Measurements from ENCODE around the gene CD4.

The CD4 gene

DNA sequence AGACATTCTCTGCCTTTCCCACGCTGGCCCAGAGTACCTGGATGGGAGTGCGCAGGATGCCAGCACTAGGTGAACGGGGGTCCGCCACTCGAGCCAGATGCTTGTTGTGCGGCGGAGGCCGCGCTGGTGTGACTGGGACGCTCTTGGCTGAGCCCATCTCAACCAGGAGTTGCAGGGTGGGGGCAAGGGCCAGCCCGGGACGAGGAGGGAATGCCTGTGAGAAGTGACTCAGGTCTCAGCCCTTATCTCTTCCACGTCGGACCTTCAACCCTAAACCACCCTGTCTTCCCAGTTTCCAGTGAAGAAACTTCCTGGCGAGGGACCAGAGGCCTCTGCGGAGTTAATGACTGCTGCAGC lies 61.4 kb downstream of the CD4 start (continued):
- TF ChIP-seq ZBTB1 (tag by site-specific recombination; IDR thresholded peaks at IDR 0.05): no peak
- no peak for TF ChIP-seq ZNF664 (tag by site-specific recombination; IDR thresholded peaks at IDR 0.05)
- TF ChIP-seq, protein P1, sequence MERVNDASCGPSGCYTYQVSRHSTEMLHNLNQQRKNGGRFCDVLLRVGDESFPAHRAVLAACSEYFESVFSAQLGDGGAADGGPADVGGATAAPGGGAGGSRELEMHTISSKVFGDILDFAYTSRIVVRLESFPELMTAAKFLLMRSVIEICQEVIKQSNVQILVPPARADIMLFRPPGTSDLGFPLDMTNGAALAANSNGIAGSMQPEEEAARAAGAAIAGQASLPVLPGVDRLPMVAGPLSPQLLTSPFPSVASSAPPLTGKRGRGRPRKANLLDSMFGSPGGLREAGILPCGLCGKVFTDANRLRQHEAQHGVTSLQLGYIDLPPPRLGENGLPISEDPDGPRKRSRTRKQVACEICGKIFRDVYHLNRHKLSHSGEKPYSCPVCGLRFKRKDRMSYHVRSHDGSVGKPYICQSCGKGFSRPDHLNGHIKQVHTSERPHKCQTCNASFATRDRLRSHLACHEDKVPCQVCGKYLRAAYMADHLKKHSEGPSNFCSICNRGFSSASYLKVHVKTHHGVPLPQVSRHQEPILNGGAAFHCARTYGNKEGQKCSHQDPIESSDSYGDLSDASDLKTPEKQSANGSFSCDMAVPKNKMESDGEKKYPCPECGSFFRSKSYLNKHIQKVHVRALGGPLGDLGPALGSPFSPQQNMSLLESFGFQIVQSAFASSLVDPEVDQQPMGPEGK (tag by site-specific recombination; IDR thresholded peaks at IDR 0.05): no peak; the same call in 1 of the 2 replicates
- TF ChIP-seq ZNF24 (tag by site-specific recombination; IDR thresholded peaks at IDR 0.05): no peak; the same call in 1 of the 2 replicates

DNA sequence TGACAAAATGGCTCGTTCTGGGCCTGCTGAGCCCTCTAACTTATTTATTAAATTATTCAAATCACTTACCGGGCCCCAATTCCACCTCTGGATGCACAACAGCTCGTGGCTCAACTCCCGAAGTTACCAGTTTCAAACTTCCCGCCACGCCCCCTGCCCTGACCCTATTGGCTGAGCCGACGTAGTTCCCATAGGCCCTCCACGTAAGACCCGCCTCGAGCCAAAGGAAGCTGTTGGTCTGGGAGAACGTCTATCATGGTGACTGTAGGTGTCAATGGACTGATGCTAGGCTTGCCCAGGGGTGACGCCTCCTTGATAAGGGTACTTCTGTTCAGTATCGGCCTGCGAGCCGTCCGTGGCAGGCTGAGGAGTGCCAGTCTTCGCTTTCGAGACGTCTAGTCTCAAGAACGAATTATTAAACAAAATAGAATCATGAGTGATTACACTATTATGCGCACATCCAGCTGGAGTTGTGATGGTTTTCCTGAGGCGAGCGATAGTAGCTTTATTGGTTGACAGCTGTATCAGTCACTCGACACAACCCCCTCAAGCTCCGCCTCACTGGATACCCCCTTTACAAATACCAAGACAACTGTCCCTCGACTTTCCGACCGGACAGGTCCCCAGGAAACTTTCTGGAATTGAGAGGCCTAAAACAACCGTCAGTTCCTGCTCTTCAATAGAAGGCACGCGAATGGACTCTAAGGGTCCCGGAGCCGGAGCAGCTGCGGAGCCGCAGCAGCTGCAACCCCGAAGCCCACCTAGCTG lies 62.0 kb downstream of the CD4 start, which contains the start of gene CDCA3:
CDCA3 (minus strand) TSS at position 134 of the 768 bp plus-strand sequence. CDS start 334 bp downstream, outside the sequence.
- ChIA-PET CTCF (interaction anchor here (0.5 to 8.4 kb wide), 16 partner anchors 9 to 286 kb away, joined by 3 to 71 read pairs (median 4); partner anchors contain the start of genes GNB3, MLF2, P3H3 and SPSB2), POLR2A (interaction anchor here (0.6 to 7.1 kb wide), 42 partner anchors 8 to 1330 kb away, joined by 3 to 183 read pairs (median 5); partner anchors contain the start of genes C12orf57, COPS7A, GAPDH and GNB3)
- Histone ChIP-seq H3K27ac (ENCODE audit: extremely low read depth, low read depth, low read length) (peak within 1 kb of the TSS; percentile 58), H3K4me3 (ENCODE audit: low read depth, low read length) (peak within 1 kb of the TSS; percentile 76), H3K36me3 (ENCODE audit: control insufficient read depth in 2 of 2, insufficient read depth in 1 of 2, low read length in 2 of 2) (peaks cover 21 to 66% of the 10 kb centered on the region in 2 experiments), H3K4me1 (ENCODE audit: control insufficient read depth, insufficient read depth, low read length) (peaks cover 11% of the 10 kb centered on the region), H3K9me3 (ENCODE audit: control insufficient read depth, insufficient read depth, low read depth, low read length) (no peaks in the 10 kb centered on the region)
- TF ChIP-seq KLF9 (tag by site-specific recombination; IDR thresholded peaks at IDR 0.05; ENCODE audit: low read depth): peak; percentile 93
- TF ChIP-seq, protein P2, sequence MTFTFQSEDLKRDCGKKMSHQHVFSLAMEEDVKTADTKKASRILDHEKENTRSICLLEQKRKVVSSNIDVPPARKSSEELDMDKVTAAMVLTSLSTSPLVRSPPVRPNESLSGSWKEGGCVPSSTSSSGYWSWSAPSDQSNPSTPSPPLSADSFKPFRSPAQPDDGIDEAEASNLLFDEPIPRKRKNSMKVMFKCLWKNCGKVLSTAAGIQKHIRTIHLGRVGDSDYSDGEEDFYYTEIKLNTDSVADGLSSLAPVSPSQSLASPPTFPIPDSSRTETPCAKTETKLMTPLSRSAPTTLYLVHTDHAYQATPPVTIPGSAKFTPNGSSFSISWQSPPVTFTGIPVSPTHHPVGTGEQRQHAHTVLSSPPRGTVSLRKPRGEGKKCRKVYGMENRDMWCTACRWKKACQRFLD (tag by site-specific recombination; IDR thresholded peaks at IDR 0.05): no peak
- no peak for TF ChIP-seq GLI4 (tag by site-specific recombination; IDR thresholded peaks at IDR 0.05)
- TF ChIP-seq ZNF600 (tag by site-specific recombination; IDR thresholded peaks at IDR 0.05): peak; percentile 84; the same call in 1 of the 2 replicates
- TF ChIP-seq, protein P3, sequence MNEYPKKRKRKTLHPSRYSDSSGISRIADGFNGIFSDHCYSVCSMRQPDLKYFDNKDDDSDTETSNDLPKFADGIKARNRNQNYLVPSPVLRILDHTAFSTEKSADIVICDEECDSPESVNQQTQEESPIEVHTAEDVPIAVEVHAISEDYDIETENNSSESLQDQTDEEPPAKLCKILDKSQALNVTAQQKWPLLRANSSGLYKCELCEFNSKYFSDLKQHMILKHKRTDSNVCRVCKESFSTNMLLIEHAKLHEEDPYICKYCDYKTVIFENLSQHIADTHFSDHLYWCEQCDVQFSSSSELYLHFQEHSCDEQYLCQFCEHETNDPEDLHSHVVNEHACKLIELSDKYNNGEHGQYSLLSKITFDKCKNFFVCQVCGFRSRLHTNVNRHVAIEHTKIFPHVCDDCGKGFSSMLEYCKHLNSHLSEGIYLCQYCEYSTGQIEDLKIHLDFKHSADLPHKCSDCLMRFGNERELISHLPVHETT (tag by site-specific recombination; IDR thresholded peaks at IDR 0.05): no peak; the same call in 1 of the 2 replicates
- TF ChIP-seq, protein P4, sequence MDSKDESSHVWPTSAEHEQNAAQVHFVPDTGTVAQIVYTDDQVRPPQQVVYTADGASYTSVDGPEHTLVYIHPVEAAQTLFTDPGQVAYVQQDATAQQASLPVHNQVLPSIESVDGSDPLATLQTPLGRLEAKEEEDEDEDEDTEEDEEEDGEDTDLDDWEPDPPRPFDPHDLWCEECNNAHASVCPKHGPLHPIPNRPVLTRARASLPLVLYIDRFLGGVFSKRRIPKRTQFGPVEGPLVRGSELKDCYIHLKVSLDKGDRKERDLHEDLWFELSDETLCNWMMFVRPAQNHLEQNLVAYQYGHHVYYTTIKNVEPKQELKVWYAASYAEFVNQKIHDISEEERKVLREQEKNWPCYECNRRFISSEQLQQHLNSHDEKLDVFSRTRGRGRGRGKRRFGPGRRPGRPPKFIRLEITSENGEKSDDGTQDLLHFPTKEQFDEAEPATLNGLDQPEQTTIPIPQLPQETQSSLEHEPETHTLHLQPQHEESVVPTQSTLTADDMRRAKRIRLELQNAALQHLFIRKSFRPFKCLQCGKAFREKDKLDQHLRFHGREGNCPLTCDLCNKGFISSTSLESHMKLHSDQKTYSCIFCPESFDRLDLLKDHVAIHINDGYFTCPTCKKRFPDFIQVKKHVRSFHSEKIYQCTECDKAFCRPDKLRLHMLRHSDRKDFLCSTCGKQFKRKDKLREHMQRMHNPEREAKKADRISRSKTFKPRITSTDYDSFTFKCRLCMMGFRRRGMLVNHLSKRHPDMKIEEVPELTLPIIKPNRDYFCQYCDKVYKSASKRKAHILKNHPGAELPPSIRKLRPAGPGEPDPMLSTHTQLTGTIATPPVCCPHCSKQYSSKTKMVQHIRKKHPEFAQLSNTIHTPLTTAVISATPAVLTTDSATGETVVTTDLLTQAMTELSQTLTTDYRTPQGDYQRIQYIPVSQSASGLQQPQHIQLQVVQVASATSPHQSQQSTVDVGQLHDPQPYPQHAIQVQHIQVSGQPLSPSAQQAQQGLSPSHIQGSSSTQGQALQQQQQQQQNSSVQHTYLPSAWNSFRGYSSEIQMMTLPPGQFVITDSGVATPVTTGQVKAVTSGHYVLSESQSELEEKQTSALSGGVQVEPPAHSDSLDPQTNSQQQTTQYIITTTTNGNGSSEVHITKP (tag by site-specific recombination; IDR thresholded peaks at IDR 0.05): peak; percentile 52
- no peak for TF ChIP-seq HOXA7 (CRISPR knock-in tag; IDR thresholded peaks at IDR 0.05; ENCODE audit: borderline replicate concordance)
- TF ChIP-seq ZNF843 (tag by site-specific recombination; IDR thresholded peaks at IDR 0.05): no peak
- TF ChIP-seq, protein P5, sequence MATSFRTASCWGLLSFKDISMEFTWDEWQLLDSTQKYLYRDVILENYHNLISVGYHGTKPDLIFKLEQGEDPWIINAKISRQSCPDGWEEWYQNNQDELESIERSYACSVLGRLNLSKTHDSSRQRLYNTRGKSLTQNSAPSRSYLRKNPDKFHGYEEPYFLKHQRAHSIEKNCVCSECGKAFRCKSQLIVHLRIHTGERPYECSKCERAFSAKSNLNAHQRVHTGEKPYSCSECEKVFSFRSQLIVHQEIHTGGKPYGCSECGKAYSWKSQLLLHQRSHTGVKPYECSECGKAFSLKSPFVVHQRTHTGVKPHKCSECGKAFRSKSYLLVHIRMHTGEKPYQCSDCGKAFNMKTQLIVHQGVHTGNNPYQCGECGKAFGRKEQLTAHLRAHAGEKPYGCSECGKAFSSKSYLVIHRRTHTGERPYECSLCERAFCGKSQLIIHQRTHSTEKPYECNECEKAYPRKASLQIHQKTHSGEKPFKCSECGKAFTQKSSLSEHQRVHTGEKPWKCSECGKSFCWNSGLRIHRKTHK (tag by site-specific recombination; IDR thresholded peaks at IDR 0.05): no peak
- TF ChIP-seq, protein P6, sequence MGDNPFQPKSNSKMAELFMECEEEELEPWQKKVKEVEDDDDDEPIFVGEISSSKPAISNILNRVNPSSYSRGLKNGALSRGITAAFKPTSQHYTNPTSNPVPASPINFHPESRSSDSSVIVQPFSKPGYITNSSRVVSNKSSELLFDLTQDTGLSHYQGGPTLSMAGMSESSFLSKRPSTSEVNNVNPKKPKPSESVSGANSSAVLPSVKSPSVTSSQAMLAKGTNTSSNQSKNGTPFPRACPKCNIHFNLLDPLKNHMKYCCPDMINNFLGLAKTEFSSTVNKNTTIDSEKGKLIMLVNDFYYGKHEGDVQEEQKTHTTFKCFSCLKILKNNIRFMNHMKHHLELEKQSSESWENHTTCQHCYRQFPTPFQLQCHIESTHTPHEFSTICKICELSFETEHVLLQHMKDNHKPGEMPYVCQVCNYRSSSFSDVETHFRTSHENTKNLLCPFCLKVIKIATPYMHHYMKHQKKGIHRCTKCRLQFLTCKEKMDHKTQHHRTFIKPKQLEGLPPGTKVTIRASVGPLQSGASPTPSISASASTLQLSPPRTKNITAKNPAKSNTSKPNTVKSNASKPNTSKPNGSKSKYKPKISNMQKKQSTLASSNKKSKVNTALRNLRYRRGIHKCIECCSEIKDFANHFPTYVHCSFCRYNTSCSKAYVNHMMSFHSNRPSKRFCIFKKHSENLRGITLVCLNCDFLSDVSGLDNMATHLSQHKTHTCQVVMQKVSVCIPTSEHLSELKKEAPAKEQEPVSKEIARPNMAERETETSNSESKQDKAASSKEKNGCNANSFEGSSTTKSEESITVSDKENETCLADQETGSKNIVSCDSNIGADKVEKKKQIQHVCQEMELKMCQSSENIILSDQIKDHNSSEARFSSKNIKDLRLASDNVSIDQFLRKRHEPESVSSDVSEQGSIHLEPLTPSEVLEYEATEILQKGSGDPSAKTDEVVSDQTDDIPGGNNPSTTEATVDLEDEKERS (tag by site-specific recombination; IDR thresholded peaks at IDR 0.05): no peak
- TF ChIP-seq ZBTB17 (tag by site-specific recombination; IDR thresholded peaks at IDR 0.05): peak; percentile 69
- no peak for TF ChIP-seq MYNN (tag by site-specific recombination; IDR thresholded peaks at IDR 0.05; ENCODE audit: borderline replicate concordance)
- no peak for TF ChIP-seq SALL2 (tag by site-specific recombination; IDR thresholded peaks at IDR 0.05; ENCODE audit: borderline replicate concordance)
- TF ChIP-seq BCL11A (tag by site-specific recombination; IDR thresholded peaks at IDR 0.05; ENCODE audit: low read depth): no peak
- no peak for TF ChIP-seq ZNF404 (tag by site-specific recombination; IDR thresholded peaks at IDR 0.05)
